Measurements from ENCODE around the gene ATP6V0D1. TPM values are rescaled to one million over a fixed set of nuclear protein-coding genes. Genes with fewer than 3 reads are reported as not detected.

The ATP6V0D1 gene
- total RNA-seq, 2 experiments from 2014 or later, result 33.0 to 33.6 TPM

Other genes starting within 250 kb of the ATP6V0D1 start
- gene FHOD1, start 233.7 kb downstream of the ATP6V0D1 start, total RNA-seq, result 10 to 100 TPM; 76.4 to 79.9 TPM
- 1 to 10 TPM; 5.8 to 6.1 TPM for gene SLC9A5, start 232.2 kb downstream of the ATP6V0D1 start, total RNA-seq
- gene PLEKHG4, start 201.6 kb downstream of the ATP6V0D1 start, total RNA-seq, result 10 to 100 TPM; 30.8 to 37.0 TPM
- 1 to 10 TPM; 2.2 to 3.0 TPM for gene KCTD19, start 154.4 kb downstream of the ATP6V0D1 start, total RNA-seq
- gene LRRC36, start 154.3 kb downstream of the ATP6V0D1 start, total RNA-seq, result 1 to 10 TPM in 1 of 2 experiments, under 1 TPM in 1; 0.82 to 1.1 TPM
- gene TPPP3, start 87.7 kb downstream of the ATP6V0D1 start, total RNA-seq, result not detected
- gene ZDHHC1, start 64.7 kb downstream of the ATP6V0D1 start, total RNA-seq, result 1 to 10 TPM in 1 of 2 experiments, under 1 TPM in 1; 0.76 to 1.2 TPM
- 1 to 10 TPM; 2.8 to 3.1 TPM for gene HSD11B2, start 50.0 kb downstream of the ATP6V0D1 start, total RNA-seq
- gene AGRP, start 2.4 kb upstream of the ATP6V0D1 start, total RNA-seq, result under 1 TPM in 1 of 2 experiments, not detected in 1; 0.40 TPM
- 10 to 100 TPM; 13.9 to 14.0 TPM for gene RIPOR1, start 47.7 kb upstream of the ATP6V0D1 start, total RNA-seq
- gene CTCF, start 81.4 kb upstream of the ATP6V0D1 start, total RNA-seq, result 10 to 100 TPM; 55.8 to 55.9 TPM
- gene CARMIL2, start 164.0 kb upstream of the ATP6V0D1 start, total RNA-seq, result 100 to 1,000 TPM; 136 to 140 TPM
- 10 to 100 TPM; 48.0 to 50.3 TPM for gene ACD, start 179.1 kb upstream of the ATP6V0D1 start, total RNA-seq
- gene PARD6A, start 179.8 kb upstream of the ATP6V0D1 start, total RNA-seq, result 1 to 10 TPM; 7.8 to 9.4 TPM
- gene ENKD1, start 185.6 kb upstream of the ATP6V0D1 start, total RNA-seq, result 10 to 100 TPM in 1 of 2 experiments, 1 to 10 TPM in 1; 9.3 to 10.7 TPM
- 1 to 10 TPM; 1.3 to 1.8 TPM for gene C16orf86, start 185.7 kb upstream of the ATP6V0D1 start, total RNA-seq
- gene GFOD2, start 238.2 kb upstream of the ATP6V0D1 start, total RNA-seq, result 10 to 100 TPM; 13.1 to 14.0 TPM